GM23338 (cell line): ENCODE results near the gene BIRC7.

Experiments
- CTCF ChIP-seq, 2 experiments: fragments of 200-600 bp in 1 of 2; sonication (generic) in 1 of 2; conservative IDR thresholded peaks; 2 replicates each; pipeline versions ENCODE4 v1.5.1 to v1.6.1; 2016 to 2017; ENCODE audit warnings: antibody characterized with exemption in 2 of 2, low read depth in 2 of 2, mild to moderate bottlenecking in 2 of 2, moderate library complexity in 1 of 2
- EZH2 ChIP-seq: fragments of 200-600 bp; sonication (generic); IDR thresholded peaks from one replicate; pipeline ENCODE4 v1.8.0; 2017; ENCODE audit warnings: antibody characterized with exemption, mild to moderate bottlenecking, low read depth; ENCODE audit not compliant: unreplicated experiment
- EZH2phosphoT487 ChIP-seq: fragments of 200-600 bp; sonication (generic); IDR thresholded peaks from one replicate; pipeline ENCODE4 v1.8.1; 2018; ENCODE audit warnings: antibody characterized with exemption; ENCODE audit not compliant: unreplicated experiment

DNA sequence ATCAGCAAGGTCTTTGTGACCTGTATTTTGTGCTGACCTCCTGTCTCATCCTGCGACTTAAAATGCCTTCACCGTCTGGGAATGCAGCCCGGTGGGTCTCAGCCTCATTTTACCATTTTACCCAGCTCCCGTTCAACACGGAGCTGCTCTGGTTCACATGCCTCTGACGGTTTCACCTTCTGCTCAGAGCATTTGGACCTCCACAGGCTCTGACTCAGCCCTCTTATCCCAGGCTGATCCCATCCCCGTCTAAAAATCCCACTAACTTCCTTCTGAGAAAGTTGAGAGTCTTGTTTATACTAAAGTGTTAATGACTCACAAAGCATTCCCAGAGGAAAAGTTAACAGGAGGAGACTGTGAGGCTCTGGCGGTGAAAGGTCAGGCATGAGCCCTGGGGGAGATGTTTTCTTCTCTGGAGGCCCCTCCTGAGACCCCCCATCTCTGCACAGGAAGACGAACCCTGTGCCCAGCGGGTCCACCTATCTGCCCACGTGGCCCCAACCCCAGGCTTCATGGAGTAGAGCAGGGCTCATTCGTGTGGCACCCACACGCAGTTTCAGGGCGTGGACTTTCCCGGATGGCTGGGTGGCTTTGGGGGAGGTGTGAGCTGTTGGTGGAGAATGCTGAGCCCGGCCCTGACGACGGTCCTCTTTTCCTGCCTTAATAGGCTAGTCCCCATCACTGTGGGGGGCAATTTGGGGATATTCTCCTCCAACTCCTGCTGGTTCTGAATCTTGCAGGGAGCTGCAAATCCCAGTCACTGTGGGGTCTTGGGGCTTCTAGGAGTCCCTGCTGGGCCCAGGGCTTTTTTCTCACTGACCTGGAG lies 3.3 kb upstream of the BIRC7 start:
- TF ChIP-seq CTCF (conservative IDR thresholded peaks at IDR 0.05; ENCODE audit: low read depth in 2 of 2) (no peak), EZH2 (no peak), EZH2phosphoT487 (no peak)
